Transverse colon (tissue), 4 donors: Measurements from ENCODE around the gene ZNF638. TPM values are rescaled to one million over a fixed set of nuclear protein-coding genes. Genes with fewer than 3 reads are reported as not detected.
A peak's percentile ranks its signal among the peaks of the same experiment; 100 is the strongest.

Source experiments
- DNase-seq: peaks from one replicate; pipeline ENCODE4 v3.0.0-alpha.2; 2019
- H3K27ac ChIP-seq, 4 donors: fragments of 200-600 bp; sonication (generic); 2 replicates each; pipeline ENCODE4 v1.5.1; 2016 to 2018; ENCODE audit warnings: inconsistent platforms in 4 of 4
- H3K27me3 ChIP-seq: fragments of 200-600 bp; sonication (generic); 2 replicates; pipeline ENCODE4 v1.5.1; 2017; ENCODE audit warnings: inconsistent platforms
- H3K36me3 ChIP-seq, 4 donors: fragments of 200-600 bp; sonication (generic); 2 replicates each; pipeline ENCODE4 v1.5.1; 2017 to 2019; ENCODE audit warnings: inconsistent platforms in 4 of 4
- H3K4me1 ChIP-seq, 4 donors: fragments of 200-600 bp; sonication (generic); 2 replicates each; pipeline ENCODE4 v1.5.1; 2017 to 2020; ENCODE audit warnings: inconsistent platforms in 4 of 4
- H3K4me3 ChIP-seq, 4 donors: fragments of 200-600 bp; sonication (generic); 1 replicate in 1 of 4; 2 replicates in 3 of 4; pipeline versions ENCODE4 v1.5.1 to v1.6.1; 2017 to 2019; ENCODE audit warnings: inconsistent platforms in 4 of 4
- H3K9me3 ChIP-seq, 2 donors: fragments of 200-600 bp; sonication (generic); 2 replicates each; pipeline ENCODE4 v1.5.1; 2017 to 2019; ENCODE audit warnings: inconsistent platforms in 2 of 2
- CTCF ChIP-seq, 5 experiments: fragments of 200-600 bp in 3 of 5; fragments of 450-650 bp in 2 of 5; sonication (generic) in 3 of 5; IDR thresholded peaks; 1 replicate in 2 of 5; 2 replicates in 3 of 5; pipeline ENCODE4 v1.5.1; 2016 to 2017; ENCODE audit warnings: antibody characterized with exemption in 5 of 5, inconsistent platforms in 3 of 5, mild to moderate bottlenecking in 2 of 5, moderate library complexity in 1 of 5
- EP300 ChIP-seq: sonication (generic); formaldehyde crosslinking; IDR thresholded peaks from one replicate; pipeline ENCODE4 v1.6.1; 2017; ENCODE audit warnings: antibody characterized with exemption, low read depth
- POLR2A ChIP-seq: fragments of 450-650 bp; IDR thresholded peaks from one replicate; pipeline ENCODE4 v1.6.1; 2016; ENCODE audit warnings: antibody characterized with exemption, mild to moderate bottlenecking, moderate library complexity
- POLR2AphosphoS5 ChIP-seq, 3 donors: sonication (generic); formaldehyde crosslinking; IDR thresholded peaks; one replicate each; pipeline ENCODE4 v1.6.1; 2016; ENCODE audit warnings: antibody characterized with exemption in 3 of 3
- WGBS, 2 donors: methylation state at CpG; one replicate each; pipeline ENCODE4 v1.1.5; 2018; ENCODE audit warnings: low coverage in 1 of 2; 5-methylcytosine and 5-hydroxymethylcytosine counted together
- in situ Hi-C, 4 donors: fragments of 200-750 bp; cut with MboI; loops; one replicate each; pipeline versions ENCODE4 v1.15.0 to v1.15.1; 2017; ENCODE audit warnings: low sequenced_read_pairs in 3 of 4, low pct_ligation_motif_present in 1 of 4, low pct_unique_long_range_greater_than_20kb in 1 of 4
- intact Hi-C: fragments of 100-400 bp; cut with DNase I; formaldehyde crosslinking; loops from one replicate; pipeline ENCODE4 v1.15.1; 2023; ENCODE audit warnings: low total_unique reads
- total RNA-seq, 4 donors: library from RNA; depleted of rRNA; stranded (reverse); fragments of >200 nt; gene quantifications; one replicate each; pipeline ENCODE4 v1.1.0, GENCODE V29; 2016

Gene ZNF638
- total RNA-seq, 4 donors from 2014 or later: 99.9 to 181 (median 142) TPM

- in situ Hi-C loops (no loop called here), intact Hi-C loops (no loop called here)
- Histone ChIP-seq H3K27me3 (peaks cover 36% of the 10 kb centered on the region), H3K4me3 (peak overlapping the region in 3 of 4 donors; percentile 34 to 55 (median 48)), H3K4me1 (peaks cover 8 to 54% (median 30%) of the 10 kb centered on the region in 4 donors), H3K27ac (peak overlapping the region; percentile 61 to 76 (median 65)), H3K36me3 (no peaks in the 10 kb centered on the region), H3K9me3 (no peaks in the 10 kb centered on the region)
- 52% methylated on average over 17 of the region's 17 CpGs; no CpG with 5 or more reads in 1 of the 2 donors for WGBS, 2 donors
- DNase-seq: no peak
- TF ChIP-seq CTCF (IDR thresholded peaks at IDR 0.05) (no peak), POLR2AphosphoS5 (IDR thresholded peaks at IDR 0.05) (peak in 1 of 3 donors; percentile 30)
Measured at GRCh38 chr2:71454221-71455010, 122.8 kb downstream of the ZNF638 start.

GRCh38 chr2:71455011-71455740 lies 123.6 kb downstream of the ZNF638 start:
- Histone ChIP-seq H3K4me3 (no peak overlapping the region), H3K9me3 (no peaks in the 10 kb centered on the region), H3K4me1 (peaks cover 8 to 54% (median 30%) of the 10 kb centered on the region in 4 donors), H3K36me3 (no peaks in the 10 kb centered on the region), H3K27ac (peak overlapping the region; percentile 61 to 76 (median 65)), H3K27me3 (peaks cover 36% of the 10 kb centered on the region)
- intact Hi-C loops: no loop called here
- DNase-seq: no peak
- WGBS, 2 donors: 73% methylated on average over 8 of the region's 8 CpGs; no CpG with 5 or more reads in 1 of the 2 donors
- TF ChIP-seq POLR2AphosphoS5 (IDR thresholded peaks at IDR 0.05): no peak
- no peak for TF ChIP-seq POLR2A
- TF ChIP-seq CTCF (IDR thresholded peaks at IDR 0.05): no peak
- TF ChIP-seq EP300: no peak
- in situ Hi-C loops: no loop called here

GRCh38 chr2:71455741-71456569 lies 124.4 kb downstream of the ZNF638 start:
- no peak for DNase-seq

More at GRCh38 chr2:71455741-71456569, 124.4 kb downstream of the ZNF638 start:
- Histone ChIP-seq H3K4me1 (peaks cover 8 to 54% (median 30%) of the 10 kb centered on the region in 4 donors), H3K4me3 (no peak overlapping the region), H3K27ac (peak overlapping the region; percentile 61 to 76 (median 65)), H3K9me3 (no peaks in the 10 kb centered on the region), H3K36me3 (no peaks in the 10 kb centered on the region), H3K27me3 (peaks cover 36% of the 10 kb centered on the region)
- 56 to 80% methylated on average over 1 to 6 of the region's 6 CpGs for WGBS, 2 donors
- no peak for TF ChIP-seq EP300
- TF ChIP-seq CTCF (IDR thresholded peaks at IDR 0.05): no peak
- no peak for TF ChIP-seq POLR2AphosphoS5 (IDR thresholded peaks at IDR 0.05)
- no peak for TF ChIP-seq POLR2A
- intact Hi-C loops: no loop called here
- in situ Hi-C loops: no loop called here
